Adrenal gland (tissue), 5 donors: ENCODE data around the gene PAPSS1.

Experiments used
- CTCF ChIP-seq, 6 experiments: fragments of 450-650 bp in 4 of 6; fragments of 200-600 bp in 2 of 6; sonication (generic) in 1 of 6; IDR thresholded peaks; 1 replicate in 5 of 6; 2 replicates in 1 of 6; pipeline versions ENCODE4 v1.5.1 to v1.8.0; 2016 to 2021; ENCODE audit warnings: antibody characterized with exemption in 6 of 6, mild to moderate bottlenecking in 2 of 6, moderate library complexity in 1 of 6
- POLR2A ChIP-seq, 2 donors: fragments of 450-650 bp; IDR thresholded peaks; one replicate each; pipeline ENCODE4 v1.6.1; 2017; ENCODE audit warnings: antibody characterized with exemption in 2 of 2, mild to moderate bottlenecking in 2 of 2, moderate library complexity in 1 of 2
- donor health status: DM: no; HTN: no; CAD: no.

GRCh38 chr4:107615809-107616208 is 104.2 kb downstream of the PAPSS1 start:
- TF ChIP-seq POLR2A (IDR thresholded peaks at IDR 0.05): no peak
- TF ChIP-seq CTCF (IDR thresholded peaks at IDR 0.05): no peak
